Uterine smooth muscle cell (primary cell): ENCODE data around the gene INTS7. TPM values are rescaled to one million over a fixed set of nuclear protein-coding genes. Genes with fewer than 3 reads are reported as not detected.

Experiments
- total RNA-seq: library from RNA; depleted of rRNA; stranded (reverse); fragments of >200 nt; gene quantifications from 2 replicates; pipeline ENCODE4 v1.2.3, GENCODE V29; 2014

INTS7 gene, protein sequence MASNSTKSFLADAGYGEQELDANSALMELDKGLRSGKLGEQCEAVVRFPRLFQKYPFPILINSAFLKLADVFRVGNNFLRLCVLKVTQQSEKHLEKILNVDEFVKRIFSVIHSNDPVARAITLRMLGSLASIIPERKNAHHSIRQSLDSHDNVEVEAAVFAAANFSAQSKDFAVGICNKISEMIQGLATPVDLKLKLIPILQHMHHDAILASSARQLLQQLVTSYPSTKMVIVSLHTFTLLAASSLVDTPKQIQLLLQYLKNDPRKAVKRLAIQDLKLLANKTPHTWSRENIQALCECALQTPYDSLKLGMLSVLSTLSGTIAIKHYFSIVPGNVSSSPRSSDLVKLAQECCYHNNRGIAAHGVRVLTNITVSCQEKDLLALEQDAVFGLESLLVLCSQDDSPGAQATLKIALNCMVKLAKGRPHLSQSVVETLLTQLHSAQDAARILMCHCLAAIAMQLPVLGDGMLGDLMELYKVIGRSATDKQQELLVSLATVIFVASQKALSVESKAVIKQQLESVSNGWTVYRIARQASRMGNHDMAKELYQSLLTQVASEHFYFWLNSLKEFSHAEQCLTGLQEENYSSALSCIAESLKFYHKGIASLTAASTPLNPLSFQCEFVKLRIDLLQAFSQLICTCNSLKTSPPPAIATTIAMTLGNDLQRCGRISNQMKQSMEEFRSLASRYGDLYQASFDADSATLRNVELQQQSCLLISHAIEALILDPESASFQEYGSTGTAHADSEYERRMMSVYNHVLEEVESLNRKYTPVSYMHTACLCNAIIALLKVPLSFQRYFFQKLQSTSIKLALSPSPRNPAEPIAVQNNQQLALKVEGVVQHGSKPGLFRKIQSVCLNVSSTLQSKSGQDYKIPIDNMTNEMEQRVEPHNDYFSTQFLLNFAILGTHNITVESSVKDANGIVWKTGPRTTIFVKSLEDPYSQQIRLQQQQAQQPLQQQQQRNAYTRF
- total RNA-seq, result 20.5 and 22.4 TPM in 2 replicates

GRCh38 chr1:212035123-212035834, at the start of gene INTS7, which contains the start of gene DTL:
TSS of gene INTS7 (minus strand) at chr1:212035557. CDS start at chr1:212035437, 120 bp downstream.
TSS of gene DTL (plus strand) at chr1:212035748. CDS start at chr1:212035891, 143 bp downstream.

Other genes with a start within 250 kb of the INTS7 start
- 60.0 and 85.8 TPM in 2 replicates for gene LPGAT1, start 204.8 kb downstream of the INTS7 start, total RNA-seq
- 6.9 and 21.2 TPM in 2 replicates for gene DTL, start 191 bp upstream of the INTS7 start, total RNA-seq
- gene PPP2R5A, start 249.9 kb upstream of the INTS7 start, total RNA-seq, result 25.2 and 34.9 TPM in 2 replicates